SK-N-SH (cell line): Measurements from ENCODE around the gene SFSWAP. TPM values are rescaled to one million over a fixed set of nuclear protein-coding genes. Genes with fewer than 3 reads are reported as not detected.

Experiments
- CTCF ChIA-PET: fragments of 300-600, 350-600 bp; formaldehyde crosslinking; extraction: SDS; loops from one replicate; lab custom pipeline; 2021; lab: Yijun Ruan, JAX
- POLR2A ChIA-PET: fragments of 350-600 bp; sonication (Branson Sonifier 250); formaldehyde crosslinking; extraction: SDS; loops from one replicate; lab custom pipeline; 2020; ENCODE audit warnings: antibody characterized with exemption, inconsistent platforms; lab: Yijun Ruan, JAX
- DNase-seq: peaks from one replicate; pipeline ENCODE4 v3.0.0; 2012
- H2AFZ ChIP-seq: fragments of 200-600 bp; sonication (generic); 2 replicates; pipeline ENCODE4 v1.8.1; 2016; ENCODE audit warnings: antibody characterized with exemption, mild to moderate bottlenecking, low read depth
- H3F3A ChIP-seq: fragments of 200-600 bp; sonication (generic); replicated peaks from 2 replicates; pipeline ENCODE3; 2016; ENCODE audit warnings: antibody characterized with exemption, mild to moderate bottlenecking; ENCODE audit not compliant: insufficient read depth
- H3K27ac ChIP-seq, 2 experiments: fragments of 200-500 bp in 1 of 2; fragments of 200-600 bp in 1 of 2; sonication (Bioruptor generic) in 1 of 2; sonication (generic), shearing (Covaris generic) in 1 of 2; 2 replicates each; pipeline versions ENCODE4 v1.5.1 to v1.6.1; 2014 to 2016; ENCODE audit warnings: low read depth in 2 of 2, inconsistent platforms in 1 of 2, low read length in 1 of 2, mild to moderate bottlenecking in 1 of 2, mixed read lengths in 1 of 2
- H3K27me3 ChIP-seq: fragments of 200-600 bp; sonication (generic), shearing (Covaris generic); 2 replicates; pipeline ENCODE4 v1.6.1; 2016; ENCODE audit warnings: mixed run types; ENCODE audit not compliant: insufficient read depth
- H3K36me3 ChIP-seq, 2 experiments: fragments of 200-500 bp in 1 of 2; fragments of 200-600 bp in 1 of 2; sonication (Bioruptor generic) in 1 of 2; sonication (generic) in 1 of 2; replicated peaks in 1 of 2; 2 replicates each; pipeline versions ENCODE3 to v1.5.1; 2014 to 2016; ENCODE audit warnings: low read length in 1 of 2, mild to moderate bottlenecking in 1 of 2; ENCODE audit not compliant: insufficient read depth in 2 of 2, control insufficient read depth in 1 of 2
- H3K4me1 ChIP-seq, 2 experiments: fragments of 200-500 bp in 1 of 2; fragments of 200-600 bp in 1 of 2; sonication (Bioruptor generic) in 1 of 2; sonication (generic), shearing (Covaris generic) in 1 of 2; 2 replicates each; pipeline versions ENCODE4 v1.5.1 to v1.6.1; 2014 to 2016; ENCODE audit warnings: low read depth in 1 of 2, low read length in 1 of 2, mixed run types in 1 of 2; ENCODE audit not compliant: insufficient read depth in 2 of 2, control insufficient read depth in 1 of 2
- H3K4me2 ChIP-seq: fragments of 200-600 bp; sonication (generic), shearing (Covaris generic); 2 replicates; pipeline ENCODE4 v1.6.1; 2017; ENCODE audit warnings: mixed run types
- H3K4me3 ChIP-seq, 2 experiments: fragments of 200-500 bp in 1 of 2; fragments of 200-600 bp in 1 of 2; sonication (Bioruptor generic) in 1 of 2; sonication (generic), shearing (Covaris generic) in 1 of 2; 2 replicates each; pipeline versions ENCODE4 v1.5.1 to v1.8.1; 2014 to 2016; ENCODE audit warnings: low read depth in 2 of 2, inconsistent platforms in 1 of 2, low read length in 1 of 2, mild to moderate bottlenecking in 1 of 2, mixed read lengths in 1 of 2, moderate library complexity in 1 of 2
- H3K79me2 ChIP-seq: fragments of 200-600 bp; sonication (generic); 2 replicates; pipeline ENCODE4 v1.8.1; 2017; ENCODE audit warnings: mild to moderate bottlenecking; ENCODE audit not compliant: insufficient read depth
- H3K9ac ChIP-seq: fragments of 200-600 bp; sonication (generic); 2 replicates; pipeline ENCODE4 v1.6.1; 2017; ENCODE audit warnings: mixed run types
- H3K9me2 ChIP-seq: fragments of 200-600 bp; sonication (generic); 2 replicates; pipeline ENCODE4 v1.6.1; 2017; ENCODE audit warnings: mixed run types
- H3K9me3 ChIP-seq: fragments of 200-600 bp; sonication (generic); 2 replicates; pipeline ENCODE4 v1.6.1; 2017; ENCODE audit warnings: mixed run types, mild to moderate bottlenecking, moderate library complexity
- H4K20me1 ChIP-seq: fragments of 200-600 bp; sonication (generic); 2 replicates; pipeline ENCODE4 v1.6.1; 2017; ENCODE audit warnings: mild to moderate bottlenecking, mixed run types; ENCODE audit not compliant: insufficient read depth
- ELF1 ChIP-seq: IDR thresholded peaks from 2 replicates; pipeline ENCODE4 v1.4.0; 2012
- GATA2 ChIP-seq: sonication (generic); formaldehyde crosslinking; IDR thresholded peaks from 2 replicates; pipeline ENCODE4 v1.5.0; 2020; ENCODE audit warnings: mild to moderate bottlenecking, missing genetic modification reagents
- IRF3 ChIP-seq: fragments of 150-350 bp; IDR thresholded peaks from 2 replicates; pipeline ENCODE4 v1.6.1; 2016; ENCODE audit warnings: mild to moderate bottlenecking, low read depth, low read length
- JUND ChIP-seq: IDR thresholded peaks from 2 replicates; pipeline ENCODE4 v1.4.0; 2012
- MAX ChIP-seq: IDR thresholded peaks from 2 replicates; pipeline ENCODE4 v1.4.0; 2012; ENCODE audit warnings: low read depth
- MEF2A ChIP-seq: IDR thresholded peaks from 2 replicates; pipeline ENCODE4 v1.4.0; 2012; ENCODE audit warnings: low read depth, borderline replicate concordance
- NFIC ChIP-seq: IDR thresholded peaks from 2 replicates; pipeline ENCODE4 v1.4.0; 2012; ENCODE audit warnings: borderline replicate concordance
- NRF1 ChIP-seq: IDR thresholded peaks from 2 replicates; pipeline ENCODE4 v1.6.1; 2012; ENCODE audit warnings: low read depth, mild to moderate bottlenecking, low read length
- POLR2AphosphoS5 ChIP-seq: IDR thresholded peaks from 2 replicates; pipeline ENCODE4 v1.6.1; 2012; ENCODE audit warnings: low read depth, low read length
- RXRA ChIP-seq: IDR thresholded peaks from 2 replicates; pipeline ENCODE4 v1.4.0; 2012; ENCODE audit warnings: low read depth, mild to moderate bottlenecking, borderline replicate concordance
- SMC3 ChIP-seq: IDR thresholded peaks from 2 replicates; pipeline ENCODE4 v1.6.1; 2012; ENCODE audit warnings: low read depth, low read length, improper control_type of control experiment
- TEAD4 ChIP-seq: IDR thresholded peaks from 2 replicates; pipeline ENCODE4 v1.4.0; 2012; ENCODE audit warnings: mild to moderate bottlenecking, borderline replicate concordance; ENCODE audit not compliant: insufficient read depth
- USF2 ChIP-seq: fragments of 150-350 bp; IDR thresholded peaks from 2 replicates; pipeline ENCODE4 v1.6.1; 2017; ENCODE audit warnings: antibody characterized with exemption, low read length, low read depth, borderline replicate concordance
- YY1 ChIP-seq: IDR thresholded peaks from 2 replicates; pipeline ENCODE4 v1.4.0; 2012; ENCODE audit warnings: low read depth, mild to moderate bottlenecking
- WGBS: methylation state at CpG from one replicate; pipeline ENCODE4 v1.1.6; 2017; ENCODE audit warnings: low lambda C conversion rate; 5-methylcytosine and 5-hydroxymethylcytosine counted together
- polyA plus RNA-seq, 3 experiments: library from polyadenylated mRNA; depleted of rRNA; stranded (reverse); fragments of >200 nt; gene quantifications; 2 replicates each; pipeline ENCODE4 v1.2.3, GENCODE V29; 2012
- TF ChIP-seq, protein P1 (sequence below): IDR thresholded peaks from 2 replicates; pipeline ENCODE4 v1.6.1; 2012; ENCODE audit warnings: mild to moderate bottlenecking, low read depth, low read length, moderate library complexity

SFSWAP gene
- polyA plus RNA-seq, 1 of the 3 experiments (the other 2 are of a cell fraction), result 27.9 TPM

DNA sequence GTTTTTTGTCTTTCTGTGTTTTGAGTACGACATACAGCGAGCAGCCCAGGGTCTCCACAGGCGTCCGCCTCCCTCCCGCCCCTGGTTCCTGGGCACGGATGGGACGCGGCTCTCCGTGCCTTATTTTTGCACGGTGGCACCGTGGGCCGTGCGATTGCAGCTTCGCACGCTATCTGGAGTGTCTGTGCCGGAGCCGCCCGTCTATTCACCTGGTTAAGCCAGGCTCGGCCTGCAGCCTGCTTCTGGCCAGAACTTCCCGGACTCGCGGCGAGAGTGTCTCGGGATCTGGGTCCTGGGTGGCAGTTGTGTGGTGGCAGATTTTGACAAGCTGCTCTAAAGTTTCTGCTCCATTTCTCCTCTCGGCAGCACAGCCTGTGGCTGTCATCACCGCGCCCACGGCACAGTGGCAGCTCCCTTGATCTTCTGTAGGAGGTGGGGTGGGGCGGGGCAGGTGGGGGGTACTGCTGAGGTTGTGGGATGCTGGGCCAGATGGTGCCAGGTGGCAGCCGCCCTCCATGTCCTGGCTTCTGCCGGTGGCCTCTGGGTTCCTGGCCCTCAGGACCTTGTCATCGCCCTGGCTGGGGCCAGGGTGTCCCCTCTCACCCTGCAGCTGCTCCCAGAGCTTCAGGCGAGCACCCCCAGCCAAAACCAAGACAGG, 120.2 kb downstream of the SFSWAP start:
- H3K79me2 ChIP-seq, result no peaks in the 10 kb centered on the region
- WGBS, result 11% methylated on average over 15 of the region's 33 CpGs
- peak overlapping the region; percentile 54 to 73 for H3K4me3 ChIP-seq
- no peaks in the 10 kb centered on the region for H3K27me3 ChIP-seq
- H3F3A ChIP-seq, result no peaks in the 10 kb centered on the region
- ChIA-PET CTCF (interaction anchor here (0.7 to 6.2 kb wide), 13 partner anchors 14 to 1068 kb away, joined by 3 to 51 read pairs (median 3); no protein-coding TSS in a partner anchor), POLR2A (interaction anchor here (0.9 to 1.0 kb wide), 2 partner anchors 33 to 726 kb away, joined by 3 read pairs; no protein-coding TSS in a partner anchor)
- H4K20me1 ChIP-seq, result no peaks in the 10 kb centered on the region
- peak overlapping the region; percentile 91 for H3K4me2 ChIP-seq
- H3K36me3 ChIP-seq, result no peaks in the 10 kb centered on the region
- TF ChIP-seq IRF3 (no peak), JUND (no peak), NRF1 (no peak), NFIC (no peak), MAX (no peak), USF2 (no peak), MEF2A (no peak), TEAD4 (no peak), SMC3 (no peak), GATA2 (CRISPR knock-in tag) (no peak), ELF1 (no peak), YY1 (no peak), RXRA (no peak), POLR2AphosphoS5 (no peak)
- TF ChIP-seq, protein P1, sequence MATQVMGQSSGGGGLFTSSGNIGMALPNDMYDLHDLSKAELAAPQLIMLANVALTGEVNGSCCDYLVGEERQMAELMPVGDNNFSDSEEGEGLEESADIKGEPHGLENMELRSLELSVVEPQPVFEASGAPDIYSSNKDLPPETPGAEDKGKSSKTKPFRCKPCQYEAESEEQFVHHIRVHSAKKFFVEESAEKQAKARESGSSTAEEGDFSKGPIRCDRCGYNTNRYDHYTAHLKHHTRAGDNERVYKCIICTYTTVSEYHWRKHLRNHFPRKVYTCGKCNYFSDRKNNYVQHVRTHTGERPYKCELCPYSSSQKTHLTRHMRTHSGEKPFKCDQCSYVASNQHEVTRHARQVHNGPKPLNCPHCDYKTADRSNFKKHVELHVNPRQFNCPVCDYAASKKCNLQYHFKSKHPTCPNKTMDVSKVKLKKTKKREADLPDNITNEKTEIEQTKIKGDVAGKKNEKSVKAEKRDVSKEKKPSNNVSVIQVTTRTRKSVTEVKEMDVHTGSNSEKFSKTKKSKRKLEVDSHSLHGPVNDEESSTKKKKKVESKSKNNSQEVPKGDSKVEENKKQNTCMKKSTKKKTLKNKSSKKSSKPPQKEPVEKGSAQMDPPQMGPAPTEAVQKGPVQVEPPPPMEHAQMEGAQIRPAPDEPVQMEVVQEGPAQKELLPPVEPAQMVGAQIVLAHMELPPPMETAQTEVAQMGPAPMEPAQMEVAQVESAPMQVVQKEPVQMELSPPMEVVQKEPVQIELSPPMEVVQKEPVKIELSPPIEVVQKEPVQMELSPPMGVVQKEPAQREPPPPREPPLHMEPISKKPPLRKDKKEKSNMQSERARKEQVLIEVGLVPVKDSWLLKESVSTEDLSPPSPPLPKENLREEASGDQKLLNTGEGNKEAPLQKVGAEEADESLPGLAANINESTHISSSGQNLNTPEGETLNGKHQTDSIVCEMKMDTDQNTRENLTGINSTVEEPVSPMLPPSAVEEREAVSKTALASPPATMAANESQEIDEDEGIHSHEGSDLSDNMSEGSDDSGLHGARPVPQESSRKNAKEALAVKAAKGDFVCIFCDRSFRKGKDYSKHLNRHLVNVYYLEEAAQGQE, result no peak
- peak overlapping the region; percentile 50 for H3K27ac ChIP-seq
- H3K9me3 ChIP-seq, result no peaks in the 10 kb centered on the region
- peak overlapping the region; percentile 83; the same call in 1 of the 2 replicates for H2AFZ ChIP-seq
- no peak for DNase-seq
- no peaks in the 10 kb centered on the region for H3K9me2 ChIP-seq
- H3K9ac ChIP-seq, result peak overlapping the region; percentile 49; the same call in 1 of the 2 replicates
- peaks cover 3 to 34% of the 10 kb centered on the region in 2 experiments; a peak in 1 of 4 replicates for H3K4me1 ChIP-seq
